PC-3 (cell line): Measurements from ENCODE around the gene PDIA6.

ENCODE experiments used
- EZH2phosphoT487 ChIP-seq: fragments of 300-600 bp; sonication (generic); IDR thresholded peaks from 2 replicates; pipeline ENCODE4 v1.6.1; 2018; ENCODE audit warnings: mild to moderate bottlenecking, antibody characterized with exemption, low read length, borderline replicate concordance
- TF ChIP-seq, protein P1 (sequence below): fragments of 300-600 bp; sonication (generic); conservative IDR thresholded peaks from 2 replicates; pipeline ENCODE4 v1.5.1; 2017; ENCODE audit warnings: antibody characterized with exemption, low read depth, mild to moderate bottlenecking, low read length

GRCh38 chr2:10774394-10774793, 38.2 kb downstream of the PDIA6 start:
- TF ChIP-seq, protein P1, sequence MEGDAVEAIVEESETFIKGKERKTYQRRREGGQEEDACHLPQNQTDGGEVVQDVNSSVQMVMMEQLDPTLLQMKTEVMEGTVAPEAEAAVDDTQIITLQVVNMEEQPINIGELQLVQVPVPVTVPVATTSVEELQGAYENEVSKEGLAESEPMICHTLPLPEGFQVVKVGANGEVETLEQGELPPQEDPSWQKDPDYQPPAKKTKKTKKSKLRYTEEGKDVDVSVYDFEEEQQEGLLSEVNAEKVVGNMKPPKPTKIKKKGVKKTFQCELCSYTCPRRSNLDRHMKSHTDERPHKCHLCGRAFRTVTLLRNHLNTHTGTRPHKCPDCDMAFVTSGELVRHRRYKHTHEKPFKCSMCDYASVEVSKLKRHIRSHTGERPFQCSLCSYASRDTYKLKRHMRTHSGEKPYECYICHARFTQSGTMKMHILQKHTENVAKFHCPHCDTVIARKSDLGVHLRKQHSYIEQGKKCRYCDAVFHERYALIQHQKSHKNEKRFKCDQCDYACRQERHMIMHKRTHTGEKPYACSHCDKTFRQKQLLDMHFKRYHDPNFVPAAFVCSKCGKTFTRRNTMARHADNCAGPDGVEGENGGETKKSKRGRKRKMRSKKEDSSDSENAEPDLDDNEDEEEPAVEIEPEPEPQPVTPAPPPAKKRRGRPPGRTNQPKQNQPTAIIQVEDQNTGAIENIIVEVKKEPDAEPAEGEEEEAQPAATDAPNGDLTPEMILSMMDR: no peak
- no peak for TF ChIP-seq EZH2phosphoT487
